Astrocyte (in vitro differentiated cells and primary cell): ENCODE results near the gene TRIM26.

Experiments
- CTCF ChIP-seq: IDR thresholded peaks from 2 replicates; pipeline ENCODE4 v1.5.1; 2011; ENCODE audit warnings: low read depth, mild to moderate bottlenecking, inconsistent platforms, low read length, moderate library complexity; ENCODE audit not compliant: insufficient read depth
- EZH2 ChIP-seq: IDR thresholded peaks from 2 replicates; pipeline ENCODE4 v1.6.1; 2012; ENCODE audit warnings: mild to moderate bottlenecking, low read length, inconsistent platforms; ENCODE audit not compliant: insufficient read depth

GRCh38 chr6:30152910-30153610 is 60.1 kb downstream of the TRIM26 start:
- no peak for TF ChIP-seq CTCF
- TF ChIP-seq EZH2 = no peak
